Hepatocyte (in vitro differentiated cells): ENCODE measurements around the gene PRSS36. TPM values are rescaled to one million over a fixed set of nuclear protein-coding genes. Genes with fewer than 3 reads are reported as not detected.

ENCODE experiments used
- DNase-seq: peaks from one replicate; pipeline ENCODE4 v3.0.0-alpha.2; 2016; ENCODE audit warnings: low spot score
- H2AFZ ChIP-seq: fragments of 200-600 bp; sonication (generic); 2 replicates; pipeline ENCODE4 v1.6.0; 2016; ENCODE audit warnings: antibody characterized with exemption, mild to moderate bottlenecking
- H3K27ac ChIP-seq: fragments of 200-600 bp; sonication (generic); 2 replicates; pipeline ENCODE4 v1.5.1; 2016; ENCODE audit warnings: mild to moderate bottlenecking
- H3K27me3 ChIP-seq: fragments of 200-600 bp; sonication (generic); 2 replicates; pipeline ENCODE4 v1.6.1; 2016
- H3K36me3 ChIP-seq: fragments of 200-600 bp; sonication (generic); replicated peaks from 2 replicates; pipeline ENCODE4 v1.5.1; 2016; ENCODE audit warnings: low read depth; ENCODE audit not compliant: insufficient read depth
- H3K4me1 ChIP-seq: fragments of 200-600 bp; sonication (generic); 2 replicates; pipeline ENCODE4 v1.5.1; 2016; ENCODE audit warnings: mild to moderate bottlenecking, moderate library complexity; ENCODE audit not compliant: insufficient read depth
- H3K4me2 ChIP-seq: fragments of 200-600 bp; sonication (generic); 2 replicates; pipeline ENCODE4 v1.6.0; 2016
- H3K4me3 ChIP-seq: fragments of 200-600 bp; sonication (generic); 2 replicates; pipeline ENCODE4 v1.5.1; 2016; ENCODE audit warnings: mild to moderate bottlenecking
- H3K79me2 ChIP-seq: fragments of 200-600 bp; sonication (generic); 2 replicates; pipeline ENCODE4 v1.6.0; 2017; ENCODE audit warnings: mild to moderate bottlenecking
- H3K9me2 ChIP-seq: fragments of 200-600 bp; sonication (generic); replicated peaks from 2 replicates; pipeline ENCODE4 v1.6.0; 2017; ENCODE audit warnings: mild to moderate bottlenecking; ENCODE audit not compliant: insufficient read depth
- H3K9me3 ChIP-seq: fragments of 200-600 bp; sonication (generic); 2 replicates; pipeline ENCODE4 v1.5.1; 2016; ENCODE audit warnings: low read depth, mild to moderate bottlenecking
- H4K20me1 ChIP-seq: fragments of 200-600 bp; sonication (generic); 2 replicates; pipeline ENCODE4 v1.6.0; 2016; ENCODE audit warnings: mild to moderate bottlenecking; ENCODE audit not compliant: insufficient read depth, poor library complexity, severe bottlenecking
- CTCF ChIP-seq: fragments of 200-600 bp; sonication (generic); IDR thresholded peaks from 2 replicates; pipeline ENCODE4 v1.5.1; 2016; ENCODE audit warnings: antibody characterized with exemption, mild to moderate bottlenecking; ENCODE audit not compliant: poor library complexity
- EZH2 ChIP-seq: fragments of 200-600 bp; sonication (generic); IDR thresholded peaks from 2 replicates; pipeline ENCODE4 v1.6.1; 2016; ENCODE audit warnings: antibody characterized with exemption, mild to moderate bottlenecking, borderline replicate concordance
- EZH2phosphoT487 ChIP-seq: fragments of 200-600 bp; sonication (generic); IDR thresholded peaks from one replicate; pipeline ENCODE4 v1.6.1; 2018; ENCODE audit warnings: antibody characterized with exemption, mild to moderate bottlenecking, low read depth, moderate library complexity; ENCODE audit not compliant: unreplicated experiment, severe bottlenecking
- WGBS: methylation state at CpG from one replicate; pipeline ENCODE4 v1.1.6; 2016; ENCODE audit warnings: low lambda C conversion rate; ENCODE audit errors: missing lambda C conversion rate; 5-methylcytosine and 5-hydroxymethylcytosine counted together
- polyA plus RNA-seq: library from polyadenylated mRNA; unstranded; fragments of >200 nt; fragmentation: Nextera tagmentation; extraction: Ambion mirVana; gene quantifications from 2 replicates; pipeline ENCODE4 v1.2.1, GENCODE V29; 2016
- total RNA-seq: library from RNA; depleted of rRNA; stranded (reverse); fragments of >200 nt; gene quantifications from 2 replicates; pipeline ENCODE4 v1.2.3, GENCODE V29; 2014

PRSS36 gene
- total and polyA plus RNA-seq, 2 experiments from 2014 or later = 0.63 to 1.4 TPM

DNA sequence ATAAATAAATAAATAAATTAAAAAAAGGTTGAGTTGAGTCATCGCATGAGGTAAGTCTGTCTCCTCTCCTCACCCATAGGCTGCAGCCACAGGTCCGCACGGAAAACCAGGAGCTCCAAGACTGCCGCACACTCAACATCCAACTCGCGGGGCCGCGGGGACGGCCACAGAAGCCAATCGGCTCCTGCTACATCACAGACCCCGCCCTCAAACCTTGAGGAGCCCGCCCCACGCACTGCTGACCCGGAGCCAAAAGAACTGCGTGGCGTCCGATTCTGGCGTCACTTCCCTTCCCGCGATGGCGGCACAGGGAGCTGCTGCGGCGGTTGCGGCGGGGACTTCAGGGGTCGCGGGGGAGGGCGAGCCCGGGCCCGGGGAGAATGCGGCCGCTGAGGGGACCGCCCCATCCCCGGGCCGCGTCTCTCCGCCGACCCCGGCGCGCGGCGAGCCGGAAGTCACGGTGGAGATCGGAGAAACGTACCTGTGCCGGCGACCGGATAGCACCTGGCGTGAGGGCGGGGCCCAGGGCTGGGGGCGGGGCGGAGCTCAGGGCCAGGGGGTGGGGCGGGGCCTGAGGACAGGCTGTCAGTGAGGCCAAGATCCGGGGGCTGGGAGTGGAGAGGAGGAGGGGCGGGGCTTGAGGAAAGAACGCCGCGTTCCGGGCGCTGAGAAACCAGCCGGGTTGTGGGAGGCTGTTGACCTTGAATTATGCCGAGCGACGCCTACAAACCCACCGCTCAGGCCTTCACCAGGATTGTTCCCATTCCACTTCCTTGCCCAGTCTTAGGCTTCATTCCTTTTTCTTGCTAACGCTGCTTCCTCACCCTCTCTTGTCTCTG is 32.3 kb downstream of the PRSS36 start, which contains the start of gene KAT8:
Gene KAT8, plus strand, starts transcription at position 281 of the 839 bp plus-strand sequence. Its CDS starts 18 bp downstream, at position 299.
- Histone ChIP-seq H2AFZ (peak within 1 kb of the TSS; percentile 18), H3K4me2 (peak within 1 kb of the TSS; percentile 90), H3K4me3 (peak within 1 kb of the TSS; percentile 40), H3K36me3 (no peaks in the 10 kb centered on the region), H3K79me2 (peaks cover 29% of the 10 kb centered on the region), H3K27me3 (no peaks in the 10 kb centered on the region), H3K9me3 (no peaks in the 10 kb centered on the region), H3K4me1 (peaks cover 10% of the 10 kb centered on the region), H3K9me2 (no peaks in the 10 kb centered on the region), H3K27ac (peak within 1 kb of the TSS; percentile 96), H4K20me1 (no peaks in the 10 kb centered on the region)
- peak; percentile 100 for DNase-seq
- WGBS = under 1% methylated on average over 33 of the region's 68 CpGs
- TF ChIP-seq EZH2phosphoT487 = no peak
- no peak for TF ChIP-seq EZH2
- no peak for TF ChIP-seq CTCF

- no peaks in the 10 kb centered on the region for H3K27me3 ChIP-seq
- H3K4me1 ChIP-seq = peaks cover 10% of the 10 kb centered on the region
- H2AFZ ChIP-seq = no peak overlapping the region
- H3K4me3 ChIP-seq = no peak overlapping the region
- peak overlapping the region; percentile 1 for H3K27ac ChIP-seq
- no peaks in the 10 kb centered on the region for H3K9me2 ChIP-seq
- TF ChIP-seq EZH2phosphoT487 = no peak
- no peak for TF ChIP-seq EZH2
- TF ChIP-seq CTCF = no peak
- H3K79me2 ChIP-seq = peaks cover 15% of the 10 kb centered on the region
- H4K20me1 ChIP-seq = no peaks in the 10 kb centered on the region
- 87% methylated on average over 8 of the region's 8 CpGs for WGBS
- H3K36me3 ChIP-seq = no peaks in the 10 kb centered on the region
- DNase-seq = no peak
- no peak overlapping the region for H3K4me2 ChIP-seq
- no peaks in the 10 kb centered on the region for H3K9me3 ChIP-seq
Measured at GRCh38 chr16:31114468-31114867, 35.4 kb downstream of the PRSS36 start.

DNA sequence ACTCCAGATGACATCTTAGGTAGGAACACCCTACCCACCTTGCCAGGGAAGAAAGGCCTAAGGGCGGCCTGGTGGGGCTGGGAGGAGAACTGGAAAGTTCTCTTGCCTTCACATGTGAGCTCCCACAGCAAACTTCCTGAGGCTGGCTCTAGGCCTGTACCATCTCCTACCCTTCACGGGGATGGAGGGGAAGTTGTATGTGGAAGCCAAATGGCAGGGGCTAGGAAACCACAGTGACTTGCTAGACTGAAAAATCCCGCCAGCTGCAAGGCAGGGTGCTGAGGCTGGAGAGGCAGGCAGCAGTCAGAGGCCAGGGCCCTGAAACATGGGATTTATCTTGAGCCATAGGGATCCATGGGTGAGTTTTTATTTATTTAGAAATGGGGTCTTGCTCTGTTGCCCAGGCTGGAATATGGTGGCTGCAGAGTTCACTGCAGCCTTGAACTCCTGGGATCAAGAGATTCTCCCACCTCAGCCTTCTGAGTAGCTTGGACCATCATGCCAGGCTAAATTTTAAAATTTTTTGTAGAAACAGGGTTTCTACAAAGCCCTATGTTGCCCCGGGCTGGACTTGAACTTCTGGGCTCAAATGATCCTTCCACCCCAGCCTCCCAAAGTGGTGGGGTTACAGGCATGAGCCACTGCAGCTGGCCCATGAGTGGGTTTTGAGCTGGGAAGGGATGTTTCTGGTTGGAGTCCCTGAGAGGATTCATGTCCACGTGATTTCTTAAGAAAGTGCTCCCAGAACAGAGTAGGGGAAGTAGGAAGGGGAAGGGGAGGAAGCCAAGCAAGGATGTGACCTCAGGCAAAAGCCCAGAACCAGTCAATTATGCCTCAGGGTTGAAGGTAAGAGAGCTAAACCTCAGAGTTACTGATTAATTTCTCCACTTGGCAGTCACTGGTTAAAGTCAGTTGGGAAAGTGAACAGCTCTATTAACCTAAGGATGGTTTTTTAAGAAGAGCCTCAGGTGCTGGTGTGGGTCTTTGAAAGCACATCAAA is 36.4 kb downstream of the PRSS36 start:
- Histone ChIP-seq H3K9me3 (no peaks in the 10 kb centered on the region), H3K4me1 (peaks cover 8% of the 10 kb centered on the region), H3K79me2 (peaks cover 18% of the 10 kb centered on the region), H3K27me3 (no peaks in the 10 kb centered on the region), H4K20me1 (no peaks in the 10 kb centered on the region), H3K27ac (peak overlapping the region; percentile 69), H3K4me3 (no peak overlapping the region), H3K9me2 (no peaks in the 10 kb centered on the region), H2AFZ (no peak overlapping the region), H3K36me3 (no peaks in the 10 kb centered on the region), H3K4me2 (no peak overlapping the region)
- TF ChIP-seq CTCF (no peak), EZH2phosphoT487 (no peak), EZH2 (no peak)
- DNase-seq = peak; percentile 16
- WGBS = 84% methylated on average over 5 of the region's 5 CpGs
